ENCODE data around the gene CDC42BPA.
"Not testable (repeated sequence)": the region's sequence is repeated elsewhere in the genome, so short reads cannot be mapped to it uniquely, and the experiment has no call there.

CDC42BPA gene

GRCh38 chr1:227062306-227062705, 256.0 kb downstream of the CDC42BPA start:
- DNase-seq (ENCODE audit: low read depth) = no peak

GRCh38 chr1:227059076-227059475, 259.2 kb downstream of the CDC42BPA start:
- no peak for DNase-seq (ENCODE audit: low read depth)

- no peak for DNase-seq (ENCODE audit: low read depth)
These were observed 260.0 kb downstream of the CDC42BPA start for GRCh38 chr1:227058321-227058751.

GRCh38 chr1:227049253-227049652, 269.0 kb downstream of the CDC42BPA start:
- no peak for DNase-seq (ENCODE audit: low read depth)

- DNase-seq (ENCODE audit: low read depth) = no peak
These were observed 274.5 kb downstream of the CDC42BPA start for GRCh38 chr1:227043755-227044154.

GRCh38 chr1:227042292-227042691, 276.0 kb downstream of the CDC42BPA start:
- DNase-seq (ENCODE audit: low read depth) = no peak

- no peak for DNase-seq (ENCODE audit: low read depth)
These were observed 279.9 kb downstream of the CDC42BPA start for GRCh38 chr1:227038401-227038800.

- DNase-seq (ENCODE audit: low read depth) = no peak
These were observed 281.2 kb downstream of the CDC42BPA start for GRCh38 chr1:227037121-227037520.

- DNase-seq (ENCODE audit: low read depth) = no peak
These were observed 283.0 kb downstream of the CDC42BPA start for GRCh38 chr1:227035316-227035715.

- no peak for DNase-seq (ENCODE audit: low read depth)
These were observed 284.4 kb downstream of the CDC42BPA start for GRCh38 chr1:227033880-227034279.

GRCh38 chr1:227032396-227032795, 285.9 kb downstream of the CDC42BPA start:
- DNase-seq (ENCODE audit: low read depth) = no peak

GRCh38 chr1:227016990-227017389, 301.3 kb downstream of the CDC42BPA start:
- DNase-seq (ENCODE audit: low read depth) = no peak

GRCh38 chr1:227010645-227011044, 307.6 kb downstream of the CDC42BPA start:
- DNase-seq (ENCODE audit: low read depth) = no peak

- DNase-seq (ENCODE audit: low read depth) = no peak
These were observed 308.4 kb downstream of the CDC42BPA start for GRCh38 chr1:227009937-227010336.

- no peak for DNase-seq (ENCODE audit: low read depth)
These were observed 312.0 kb downstream of the CDC42BPA start for GRCh38 chr1:227006226-227006796.

GRCh38 chr1:227004796-227005195, 313.5 kb downstream of the CDC42BPA start:
- DNase-seq (ENCODE audit: low read depth) = no peak

- DNase-seq (ENCODE audit: low read depth) = no peak
These were observed 315.1 kb downstream of the CDC42BPA start for GRCh38 chr1:227003165-227003564.

- DNase-seq (ENCODE audit: low read depth) = no peak
These were observed 315.7 kb downstream of the CDC42BPA start for GRCh38 chr1:227002531-227003049.

- DNase-seq (ENCODE audit: low read depth) = not testable (repeated sequence)
These were observed 318.7 kb downstream of the CDC42BPA start for GRCh38 chr1:226999579-226999978.

GRCh38 chr1:226995365-226996332, 322.6 kb downstream of the CDC42BPA start:
- no peak for DNase-seq (ENCODE audit: low read depth)

GRCh38 chr1:226994586-226995364, 323.5 kb downstream of the CDC42BPA start:
- DNase-seq (ENCODE audit: low read depth) = no peak
